Thymus (tissue), 11 donors: ENCODE data around the gene ARHGAP31. TPM values are rescaled to one million over a fixed set of nuclear protein-coding genes. Genes with fewer than 3 reads are reported as not detected.
"Not testable (repeated sequence)": the region's sequence is repeated elsewhere in the genome, so short reads cannot be mapped to it uniquely, and the experiment has no call there.

Experiments
- DNase-seq, 9 donors: peaks; one replicate each; pipeline ENCODE4 v3.0.0-alpha.2; 2013; ENCODE audit warnings: low spot score in 9 of 9, low read depth in 6 of 9, missing footprints in 1 of 9
- H3K27ac ChIP-seq, 2 donors: one replicate each; pipeline ENCODE4 v1.5.1; 2013; ENCODE audit warnings: control low read depth in 1 of 2, low read depth in 1 of 2, low read length in 1 of 2, mild to moderate bottlenecking in 1 of 2, moderate library complexity in 1 of 2
- H3K27me3 ChIP-seq, 2 donors: one replicate each; pipeline ENCODE4 v1.5.1; 2013; ENCODE audit warnings: low read length in 1 of 2; ENCODE audit not compliant: control insufficient read depth in 2 of 2, insufficient read depth in 1 of 2
- H3K36me3 ChIP-seq, 2 donors: one replicate each; pipeline ENCODE4 v1.5.1; 2013; ENCODE audit warnings: low read length in 1 of 2, mild to moderate bottlenecking in 1 of 2, moderate library complexity in 1 of 2; ENCODE audit not compliant: control insufficient read depth in 2 of 2, insufficient read depth in 2 of 2
- H3K4me1 ChIP-seq, 2 donors: one replicate each; pipeline ENCODE4 v1.5.1; 2013; ENCODE audit warnings: low read length in 2 of 2; ENCODE audit not compliant: control insufficient read depth in 2 of 2, insufficient read depth in 2 of 2
- H3K4me3 ChIP-seq, 2 donors: one replicate each; pipeline ENCODE4 v1.5.1; 2013; ENCODE audit warnings: low read length in 2 of 2, control low read depth in 1 of 2, mild to moderate bottlenecking in 1 of 2
- H3K9me3 ChIP-seq, 2 donors: one replicate each; pipeline ENCODE4 v1.5.1; 2013; ENCODE audit warnings: low read length in 1 of 2, mild to moderate bottlenecking in 1 of 2; ENCODE audit not compliant: control insufficient read depth in 2 of 2, insufficient read depth in 1 of 2
- WGBS: extraction: QIAGEN DNeasy Blood & Tissue Kit; methylation state at CpG from one replicate; pipeline ENCODE4 v1.1.7; 2013; 5-methylcytosine and 5-hydroxymethylcytosine counted together
- polyA plus RNA-seq: library from polyadenylated mRNA; stranded (reverse); fragments of 200-250 nt; gene quantifications from one replicate; pipeline ENCODE4 v1.2.3, GENCODE V29; 2013
- total RNA-seq: library from RNA; stranded (reverse); fragments of 120-200 nt; gene quantifications from one replicate; pipeline ENCODE4 v1.2.4, GENCODE V29; 2013
- donor health status: healthy.

Gene ARHGAP31
- total and polyA plus RNA-seq, 2 donors, result 3.5 to 8.2 TPM

DNA sequence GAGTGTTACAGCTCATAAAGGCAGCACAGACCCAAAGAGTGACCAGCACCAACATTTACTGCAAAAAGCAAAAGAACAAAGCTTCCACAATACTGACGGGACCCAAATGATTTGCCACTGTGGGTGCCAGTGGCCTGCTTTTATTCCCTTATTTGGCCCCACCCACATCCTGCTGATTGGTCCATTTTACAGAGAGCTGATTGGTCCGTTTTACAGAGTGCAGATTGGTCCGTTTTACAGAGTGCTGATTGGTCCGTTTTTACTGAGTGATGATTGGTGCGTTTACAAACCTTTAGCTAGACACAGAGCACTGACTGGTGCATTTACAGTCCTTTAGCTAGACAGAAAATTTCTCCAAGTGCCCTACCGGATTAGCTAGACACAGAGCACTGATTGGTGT is 43.2 kb downstream of the ARHGAP31 start:
- not testable (repeated sequence) for H3K36me3 ChIP-seq, H3K27ac ChIP-seq, H3K4me3 ChIP-seq, H3K27me3 ChIP-seq, H3K4me1 ChIP-seq, DNase-seq, H3K9me3 ChIP-seq
- WGBS, result 98% methylated on average over 6 of the region's 6 CpGs

DNA sequence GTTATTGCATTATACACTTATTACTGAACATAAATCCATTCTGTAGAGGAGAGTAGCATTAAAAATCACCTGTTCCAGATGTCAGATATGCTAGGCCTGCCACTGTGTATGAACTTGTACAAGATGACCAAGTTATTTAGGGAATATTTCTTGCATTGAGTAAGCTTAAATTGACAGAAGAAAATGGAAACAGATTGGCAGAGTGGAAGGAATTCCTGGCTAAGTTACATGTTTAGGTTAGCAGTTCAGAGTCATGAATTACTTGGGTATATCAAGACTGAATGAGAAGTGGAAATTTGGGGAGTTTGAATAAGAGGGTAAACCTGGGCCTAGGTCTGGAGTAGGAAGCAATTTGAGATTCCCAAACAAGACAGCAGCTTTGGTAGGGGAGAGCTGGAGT is 44.6 kb downstream of the ARHGAP31 start:
- Histone ChIP-seq H3K36me3 (no peaks in the 10 kb centered on the region), H3K27ac (no peak overlapping the region), H3K4me3 (no peak overlapping the region), H3K9me3 (no peaks in the 10 kb centered on the region), H3K4me1 (no peaks in the 10 kb centered on the region), H3K27me3 (no peaks in the 10 kb centered on the region)
- no peak for DNase-seq

DNA sequence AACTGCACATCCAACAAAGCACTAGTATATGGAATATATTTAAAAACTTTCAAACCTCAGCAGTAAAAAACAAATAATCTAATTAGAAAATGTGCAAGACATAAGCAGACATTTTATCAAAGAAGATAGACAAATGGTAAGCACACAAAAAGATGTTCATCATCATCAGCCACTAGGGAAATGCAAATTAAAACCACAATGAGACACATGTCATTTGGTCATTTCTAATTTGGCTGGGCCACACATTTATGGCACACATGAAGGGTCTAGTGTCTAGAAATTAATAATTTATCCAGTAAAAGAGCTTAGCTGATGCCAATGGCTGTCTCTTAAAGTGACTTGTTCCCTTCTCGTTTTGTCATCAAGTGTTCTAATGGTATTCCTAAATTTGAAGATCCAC is 45.8 kb downstream of the ARHGAP31 start:
- Histone ChIP-seq H3K36me3 (no peaks in the 10 kb centered on the region), H3K27ac (no peak overlapping the region), H3K9me3 (no peaks in the 10 kb centered on the region), H3K4me3 (no peak overlapping the region), H3K27me3 (no peaks in the 10 kb centered on the region), H3K4me1 (no peaks in the 10 kb centered on the region)
- DNase-seq, result no peak
- WGBS, result 98% methylated on average over 1 of the region's 1 CpG

DNA sequence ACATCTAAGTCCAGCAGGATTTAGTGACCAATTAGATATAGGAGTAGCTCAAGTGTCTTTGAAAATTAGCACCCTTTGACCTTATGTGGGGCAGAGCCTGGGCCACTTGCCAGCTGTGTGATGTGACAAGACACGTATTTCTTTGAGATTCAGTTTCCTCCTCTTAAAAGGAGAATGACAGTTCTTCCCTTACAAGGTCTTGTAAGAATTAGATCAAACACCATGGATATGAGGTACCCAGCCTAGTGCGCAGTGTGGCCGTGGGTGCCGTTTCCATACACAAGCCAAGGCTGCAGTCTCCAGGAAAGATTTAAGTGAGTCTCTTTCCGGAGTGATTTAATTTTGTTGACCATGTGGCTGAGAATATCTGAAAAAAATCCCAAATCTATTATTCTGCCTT is 46.3 kb downstream of the ARHGAP31 start:
- 94% methylated on average over 5 of the region's 5 CpGs for WGBS
- Histone ChIP-seq H3K4me3 (no peak overlapping the region), H3K36me3 (no peaks in the 10 kb centered on the region), H3K27ac (no peak overlapping the region), H3K9me3 (no peaks in the 10 kb centered on the region), H3K4me1 (no peaks in the 10 kb centered on the region), H3K27me3 (no peaks in the 10 kb centered on the region)
- DNase-seq, result no peak

DNA sequence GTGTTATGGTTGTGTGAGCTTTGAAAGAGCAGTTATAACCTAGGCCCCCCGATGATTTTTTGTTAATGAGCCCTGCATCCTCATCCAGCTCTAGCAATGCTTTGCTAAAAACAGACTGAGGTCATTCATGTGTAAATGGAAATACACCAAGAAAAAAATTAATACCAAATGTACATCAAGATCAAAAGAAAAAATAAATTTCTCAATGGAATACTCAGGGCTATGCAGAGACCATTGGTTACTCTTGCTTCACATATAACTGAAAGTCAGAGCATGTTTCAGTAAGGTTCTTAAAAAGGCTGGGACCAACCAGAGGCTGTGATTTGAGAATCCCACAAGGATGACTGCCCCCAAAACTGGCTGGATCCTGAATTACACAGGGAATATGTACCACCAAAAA is 48.0 kb downstream of the ARHGAP31 start:
- no peaks in the 10 kb centered on the region for H3K4me1 ChIP-seq
- DNase-seq, result no peak
- H3K27ac ChIP-seq, result no peak overlapping the region
- no peaks in the 10 kb centered on the region for H3K36me3 ChIP-seq
- no peak overlapping the region for H3K4me3 ChIP-seq
- 91% methylated on average over 1 of the region's 1 CpG for WGBS
- no peaks in the 10 kb centered on the region for H3K27me3 ChIP-seq
- no peaks in the 10 kb centered on the region for H3K9me3 ChIP-seq

DNA sequence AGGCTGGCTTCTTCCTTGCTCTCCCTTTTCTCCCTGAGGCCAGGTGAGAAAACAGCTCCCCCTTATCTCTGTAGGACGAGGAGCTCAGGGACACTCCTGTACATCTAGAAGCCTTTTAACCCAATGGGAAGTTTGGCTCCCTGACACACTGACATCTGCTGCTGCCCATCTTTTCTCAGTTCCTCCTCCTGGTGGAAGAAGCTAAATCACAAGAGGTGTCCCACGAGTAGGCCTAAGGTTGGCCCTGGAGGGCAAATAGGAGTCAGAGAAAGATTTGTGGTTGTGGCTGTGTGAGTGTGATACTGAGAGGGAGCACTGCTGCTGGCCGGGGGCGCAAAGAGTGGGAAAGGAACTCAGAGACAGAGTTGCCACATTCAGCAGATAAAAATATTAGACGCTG is 49.5 kb downstream of the ARHGAP31 start:
- Histone ChIP-seq H3K27ac (no peak overlapping the region), H3K4me1 (no peaks in the 10 kb centered on the region), H3K36me3 (no peaks in the 10 kb centered on the region), H3K27me3 (no peaks in the 10 kb centered on the region), H3K9me3 (no peaks in the 10 kb centered on the region), H3K4me3 (no peak overlapping the region)
- no peak for DNase-seq
- WGBS, result 83% methylated on average over 5 of the region's 5 CpGs

DNA sequence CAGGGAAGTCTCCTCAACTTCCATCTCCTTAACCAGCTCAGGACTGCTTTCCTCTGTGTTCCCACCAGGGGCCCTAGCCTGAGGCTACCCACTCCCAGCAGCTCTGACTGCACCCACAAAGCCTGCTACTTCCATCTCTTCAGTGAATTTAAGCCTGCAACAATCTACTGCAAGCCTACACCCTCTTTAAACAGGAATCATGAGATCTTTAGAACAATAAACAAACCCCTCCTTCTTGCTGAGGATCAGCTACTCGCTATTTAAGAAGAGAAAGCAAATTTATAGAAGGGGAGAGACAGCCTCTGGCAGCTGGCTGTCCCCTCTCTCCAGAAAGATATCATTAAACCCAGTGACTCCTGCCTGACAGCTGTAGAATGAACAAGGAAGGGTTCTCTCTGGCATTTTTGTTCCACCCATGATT is 51.9 kb downstream of the ARHGAP31 start:
- H3K27me3 ChIP-seq, result no peaks in the 10 kb centered on the region
- H3K36me3 ChIP-seq, result no peaks in the 10 kb centered on the region
- no peaks in the 10 kb centered on the region for H3K9me3 ChIP-seq
- peaks cover 0 to 3% of the 10 kb centered on the region in 2 donors for H3K4me1 ChIP-seq
- no peak overlapping the region for H3K4me3 ChIP-seq
- no peak for DNase-seq
- no peak overlapping the region for H3K27ac ChIP-seq
- WGBS, result 91% methylated on average over 1 of the region's 1 CpG

DNA sequence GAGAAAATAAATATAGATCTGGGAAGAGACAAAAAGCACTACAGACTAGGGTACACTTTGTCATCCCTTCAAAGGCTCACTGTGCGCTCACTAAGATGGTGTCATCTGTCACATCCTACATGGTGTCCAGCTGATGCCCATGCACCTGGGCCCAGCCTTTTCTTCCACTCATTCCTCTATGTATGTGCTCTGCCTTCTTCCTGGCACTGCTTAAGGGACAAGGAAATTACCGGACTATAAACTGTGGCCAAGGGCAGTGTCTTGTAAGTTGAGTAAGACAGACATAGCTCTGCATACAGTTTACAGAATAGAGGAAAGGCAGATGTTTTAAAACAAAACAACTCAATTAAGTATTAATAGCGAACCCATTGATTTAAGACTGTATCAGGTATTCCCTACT is 52.9 kb downstream of the ARHGAP31 start:
- peaks cover 0 to 9% of the 10 kb centered on the region in 2 donors for H3K4me1 ChIP-seq
- no peak overlapping the region for H3K27ac ChIP-seq
- H3K4me3 ChIP-seq, result no peak overlapping the region
- no peaks in the 10 kb centered on the region for H3K36me3 ChIP-seq
- no peaks in the 10 kb centered on the region for H3K27me3 ChIP-seq
- WGBS, result 99% methylated on average over 3 of the region's 3 CpGs
- H3K9me3 ChIP-seq, result no peaks in the 10 kb centered on the region
- no peak for DNase-seq

DNA sequence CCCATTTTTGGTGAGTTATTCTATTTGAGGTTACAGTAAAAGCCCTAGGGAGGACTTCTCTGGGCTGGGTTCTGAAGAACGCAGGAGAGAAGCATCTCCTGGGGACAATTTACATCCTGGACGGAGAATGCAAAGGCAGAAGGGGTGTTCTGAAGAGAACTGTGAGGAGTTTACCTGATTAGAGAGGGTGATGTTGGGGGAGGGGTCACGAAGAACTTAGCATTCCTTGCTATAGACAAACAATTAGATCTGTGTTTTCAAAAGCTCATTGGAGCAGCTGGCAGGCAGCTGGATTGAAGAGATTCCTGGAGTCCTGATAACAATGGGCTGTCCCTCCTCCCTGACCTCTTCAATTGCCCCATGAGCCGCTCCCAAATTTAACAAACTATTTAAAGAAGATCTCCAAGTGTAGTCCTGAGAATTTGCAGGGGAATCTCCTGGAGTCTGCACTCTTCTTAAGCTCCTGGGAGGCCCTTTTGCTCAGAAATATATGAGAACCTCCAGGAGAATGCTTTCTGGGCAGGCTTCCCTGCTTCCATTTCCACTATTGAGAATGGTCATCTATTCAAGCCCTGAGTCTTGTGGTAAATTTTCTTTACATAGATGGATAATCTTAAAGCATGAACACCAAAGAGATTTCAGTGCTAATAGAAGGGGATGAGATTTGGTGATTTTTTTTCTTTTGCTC is 55.3 kb downstream of the ARHGAP31 start:
- no peak overlapping the region for H3K4me3 ChIP-seq
- DNase-seq, result no peak
- WGBS, result 91% methylated on average over 4 of the region's 4 CpGs
- H3K36me3 ChIP-seq, result no peaks in the 10 kb centered on the region
- peaks cover 9 to 29% of the 10 kb centered on the region in 2 donors for H3K4me1 ChIP-seq
- no peaks in the 10 kb centered on the region for H3K27me3 ChIP-seq
- no peaks in the 10 kb centered on the region for H3K9me3 ChIP-seq
- H3K27ac ChIP-seq, result no peak overlapping the region
